Ishikawa (cell line): Measurements from ENCODE around the gene CLEC11A.

Experiments used
- CEBPB ChIP-seq: IDR thresholded peaks from 2 replicates; pipeline ENCODE4 v1.6.1; 2012
- CREB1 ChIP-seq: IDR thresholded peaks from 2 replicates; pipeline ENCODE4 v1.6.1; 2012; ENCODE audit warnings: low read depth
- EGR1 ChIP-seq: IDR thresholded peaks from 2 replicates; pipeline ENCODE4 v1.6.1; 2012
- EP300 ChIP-seq: IDR thresholded peaks from 2 replicates; pipeline ENCODE4 v1.6.1; 2012; ENCODE audit warnings: borderline replicate concordance
- FOXM1 ChIP-seq: IDR thresholded peaks from 2 replicates; pipeline ENCODE4 v1.6.1; 2012; ENCODE audit warnings: low read depth, borderline replicate concordance
- MAX ChIP-seq: IDR thresholded peaks from 2 replicates; pipeline ENCODE4 v1.6.1; 2012
- NFIC ChIP-seq: IDR thresholded peaks from 2 replicates; pipeline ENCODE4 v1.6.1; 2012
- RAD21 ChIP-seq: IDR thresholded peaks from 2 replicates; pipeline ENCODE4 v1.6.1; 2012; ENCODE audit warnings: low read depth
- TAF1 ChIP-seq: IDR thresholded peaks from 2 replicates; pipeline ENCODE4 v1.6.1; 2012; ENCODE audit warnings: low read depth, mild to moderate bottlenecking
- TCF12 ChIP-seq: IDR thresholded peaks from 2 replicates; pipeline ENCODE4 v1.6.1; 2012; ENCODE audit warnings: low read depth
- TEAD4 ChIP-seq: IDR thresholded peaks from 2 replicates; pipeline ENCODE4 v1.6.1; 2012
- USF1 ChIP-seq: IDR thresholded peaks from 2 replicates; pipeline ENCODE4 v1.6.1; 2012
- YY1 ChIP-seq: IDR thresholded peaks from 2 replicates; pipeline ENCODE4 v1.6.1; 2012; ENCODE audit warnings: low read depth
- ZBTB7A ChIP-seq: IDR thresholded peaks from 2 replicates; pipeline ENCODE4 v1.6.1; 2012; ENCODE audit warnings: low read depth

- TF ChIP-seq EP300 (no peak), TCF12 (no peak), MAX (no peak), YY1 (no peak), RAD21 (no peak), TAF1 (no peak), CREB1 (no peak), USF1 (no peak), FOXM1 (no peak), NFIC (no peak), ZBTB7A (no peak), EGR1 (no peak), CEBPB (no peak), TEAD4 (no peak)
Observed at GRCh38 chr19:50717026-50717723, 6.0 kb upstream of the CLEC11A start.
